ENCODE results near the gene KIF26B. TPM values are rescaled to one million over a fixed set of nuclear protein-coding genes. Genes with fewer than 3 reads are reported as not detected.

KIF26B gene
- total RNA-seq, 1 experiment from 2014 or later: 1.6 TPM

- no TSS peak for BruUV-seq (replicated peaks)
- CTCF ChIA-PET: interaction anchor here (0.6 to 0.7 kb wide), 2 partner anchors 370 to 452 kb away, joined by 3 to 5 read pairs; no protein-coding TSS in a partner anchor
- intact Hi-C loops (cut with micrococcal nuclease): no loop called here
- no peaks in the 10 kb centered on the region for H3K9me3 Mint-ChIP-seq (ENCODE audit: unreplicated experiment)
- no peaks in the 10 kb centered on the region for H3K36me3 Mint-ChIP-seq (ENCODE audit: insufficient read depth, unreplicated experiment)
- no peak for DNase-seq (ENCODE audit: unreplicated experiment)
- peaks cover 95% of the 10 kb centered on the region for H3K27me3 Mint-ChIP-seq (ENCODE audit: insufficient read depth, unreplicated experiment)
- no peak for TF ChIP-seq CTCF (IDR thresholded peaks at IDR 0.05; ENCODE audit: unreplicated experiment)
- no peak overlapping the region for H3K4me3 Mint-ChIP-seq (ENCODE audit: unreplicated experiment)
- no peaks in the 10 kb centered on the region for H3K4me1 Mint-ChIP-seq (ENCODE audit: insufficient read depth, unreplicated experiment)
- POLR2A ChIA-PET: interaction anchor here (0.7 kb wide), 1 partner anchor 14 kb away, joined by 4 read pairs; no protein-coding TSS in a partner anchor
- H3K27ac Mint-ChIP-seq (ENCODE audit: low read depth, unreplicated experiment): no peak overlapping the region
Measured at GRCh38 chr1:245552331-245552730, 397.5 kb downstream of the KIF26B start.

- intact Hi-C loops (cut with micrococcal nuclease): no loop called here
- BruUV-seq (replicated peaks): no TSS peak
- Mint-ChIP-seq H3K4me3 (ENCODE audit: unreplicated experiment) (no peak overlapping the region), H3K36me3 (ENCODE audit: insufficient read depth, unreplicated experiment) (no peaks in the 10 kb centered on the region), H3K4me1 (ENCODE audit: insufficient read depth, unreplicated experiment) (no peaks in the 10 kb centered on the region), H3K27ac (ENCODE audit: low read depth, unreplicated experiment) (no peak overlapping the region), H3K27me3 (ENCODE audit: insufficient read depth, unreplicated experiment) (peaks cover 89% of the 10 kb centered on the region), H3K9me3 (ENCODE audit: unreplicated experiment) (no peaks in the 10 kb centered on the region)
- no peak for TF ChIP-seq CTCF (IDR thresholded peaks at IDR 0.05; ENCODE audit: unreplicated experiment)
- CTCF ChIA-PET: interaction anchor here (1.6 kb wide), 1 partner anchor 20 kb away, joined by 5 read pairs; no protein-coding TSS in a partner anchor
- DNase-seq (ENCODE audit: unreplicated experiment): no peak
- POLR2A ChIA-PET: no interaction called here
Measured at GRCh38 chr1:245556057-245556456, 401.3 kb downstream of the KIF26B start.

GRCh38 chr1:245558069-245558468 is 403.3 kb downstream of the KIF26B start:
- H3K4me3 Mint-ChIP-seq (ENCODE audit: unreplicated experiment): no peak overlapping the region
- DNase-seq (ENCODE audit: unreplicated experiment): no peak
- POLR2A ChIA-PET: no interaction called here
- no peaks in the 10 kb centered on the region for H3K36me3 Mint-ChIP-seq (ENCODE audit: insufficient read depth, unreplicated experiment)
- no TSS peak for BruUV-seq (replicated peaks)
- TF ChIP-seq CTCF (IDR thresholded peaks at IDR 0.05; ENCODE audit: unreplicated experiment): no peak
- peaks cover 89% of the 10 kb centered on the region for H3K27me3 Mint-ChIP-seq (ENCODE audit: insufficient read depth, unreplicated experiment)
- H3K27ac Mint-ChIP-seq (ENCODE audit: low read depth, unreplicated experiment): peak overlapping the region; percentile 41
- CTCF ChIA-PET: interaction anchor here (0.6 to 1.3 kb wide), 2 partner anchors 9 to 416 kb away, joined by 3 to 4 read pairs; no protein-coding TSS in a partner anchor
- intact Hi-C loops (cut with micrococcal nuclease): no loop called here
- H3K9me3 Mint-ChIP-seq (ENCODE audit: unreplicated experiment): no peaks in the 10 kb centered on the region
- no peaks in the 10 kb centered on the region for H3K4me1 Mint-ChIP-seq (ENCODE audit: insufficient read depth, unreplicated experiment)

GRCh38 chr1:245560316-245560859 is 405.6 kb downstream of the KIF26B start:
- Mint-ChIP-seq H3K4me3 (ENCODE audit: unreplicated experiment) (no peak overlapping the region), H3K9me3 (ENCODE audit: unreplicated experiment) (no peaks in the 10 kb centered on the region), H3K27me3 (ENCODE audit: insufficient read depth, unreplicated experiment) (peaks cover 83% of the 10 kb centered on the region), H3K36me3 (ENCODE audit: insufficient read depth, unreplicated experiment) (no peaks in the 10 kb centered on the region), H3K4me1 (ENCODE audit: insufficient read depth, unreplicated experiment) (no peaks in the 10 kb centered on the region), H3K27ac (ENCODE audit: low read depth, unreplicated experiment) (no peak overlapping the region)
- DNase-seq (ENCODE audit: unreplicated experiment): no peak
- POLR2A ChIA-PET: interaction anchor here (0.6 to 0.7 kb wide), 2 partner anchors 9 to 107 kb away, joined by 3 to 4 read pairs; no protein-coding TSS in a partner anchor
- CTCF ChIA-PET: interaction anchor here (0.6 to 1.1 kb wide), 3 partner anchors 12 to 229 kb away, joined by 3 read pairs; no protein-coding TSS in a partner anchor
- intact Hi-C loops (cut with micrococcal nuclease): no loop called here
- no peak for TF ChIP-seq CTCF (IDR thresholded peaks at IDR 0.05; ENCODE audit: unreplicated experiment)
- BruUV-seq (replicated peaks): no TSS peak
